ENCODE measurements around the gene PGD. TPM values are rescaled to one million over a fixed set of nuclear protein-coding genes. Genes with fewer than 3 reads are reported as not detected.
A peak's percentile ranks its signal among the peaks of the same experiment; 100 is the strongest.
"Not testable (repeated sequence)": the region's sequence is repeated elsewhere in the genome, so short reads cannot be mapped to it uniquely, and the experiment has no call there.

The PGD gene
- total RNA-seq, result 10 to 100 TPM; 80.8 to 84.3 TPM

DNA sequence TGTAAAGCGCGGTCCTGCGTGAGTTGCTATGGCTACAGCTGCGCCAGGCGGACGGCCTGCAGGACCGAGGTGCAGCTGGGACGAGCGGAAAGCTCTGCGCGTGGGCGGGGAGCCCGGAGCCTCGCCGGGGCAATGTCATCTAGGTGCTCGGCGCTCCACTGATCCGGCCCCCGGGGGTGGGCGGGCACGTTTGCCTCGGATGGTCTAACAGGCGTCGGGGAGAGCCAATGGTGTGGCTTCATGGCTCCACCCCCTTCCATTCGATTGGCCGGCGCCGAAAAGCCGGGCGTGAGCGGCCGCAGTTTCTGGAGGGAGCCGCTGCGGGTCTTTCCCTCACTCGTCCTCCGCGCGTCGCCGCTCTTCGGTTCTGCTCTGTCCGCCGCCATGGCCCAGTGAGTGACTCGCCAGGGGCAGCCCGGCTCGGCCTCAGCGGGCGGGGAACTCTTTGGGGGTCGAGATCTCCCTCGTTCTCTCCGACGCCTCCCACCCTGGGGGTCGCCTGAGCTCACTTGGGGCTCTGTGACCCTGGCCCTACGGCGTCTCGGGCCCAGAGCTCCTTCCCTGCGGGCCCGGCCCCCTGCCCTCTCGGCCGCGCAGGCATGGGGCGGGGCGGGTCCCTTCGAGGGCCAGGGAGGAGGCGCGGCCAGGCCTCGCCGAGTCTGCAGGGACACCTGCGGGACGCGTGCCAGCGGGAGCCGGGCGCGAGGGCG is at the start of gene PGD:
PGD (plus strand) TSS at position 331 of the 710 bp plus-strand sequence; CDS start at position 385, 54 bp downstream.
- Mint-ChIP-seq H3K36me3 (ENCODE audit: low read depth) (peaks cover 25% of the 10 kb centered on the region), H3K4me1 (peaks cover 44% of the 10 kb centered on the region), H3K4me3 (peak within 1 kb of the TSS; percentile 89), H3K9me3 (peaks cover 2% of the 10 kb centered on the region), H3K27ac (peak within 1 kb of the TSS; percentile 67), H3K27me3 (no peaks in the 10 kb centered on the region)
- peak; percentile 98 for DNase-seq
- POLR2A ChIA-PET, result interaction anchor here (1.1 to 3.7 kb wide), 11 partner anchors 9 to 614 kb away, joined by 3 to 17 read pairs (median 6); partner anchors contain the start of genes CENPS and TARDBP
- CTCF ChIA-PET, result interaction anchor here (0.6 to 3.3 kb wide), 6 partner anchors 10 to 581 kb away, joined by 3 to 21 read pairs (median 4); partner anchors contain the start of genes CENPS and KIF1B

DNA sequence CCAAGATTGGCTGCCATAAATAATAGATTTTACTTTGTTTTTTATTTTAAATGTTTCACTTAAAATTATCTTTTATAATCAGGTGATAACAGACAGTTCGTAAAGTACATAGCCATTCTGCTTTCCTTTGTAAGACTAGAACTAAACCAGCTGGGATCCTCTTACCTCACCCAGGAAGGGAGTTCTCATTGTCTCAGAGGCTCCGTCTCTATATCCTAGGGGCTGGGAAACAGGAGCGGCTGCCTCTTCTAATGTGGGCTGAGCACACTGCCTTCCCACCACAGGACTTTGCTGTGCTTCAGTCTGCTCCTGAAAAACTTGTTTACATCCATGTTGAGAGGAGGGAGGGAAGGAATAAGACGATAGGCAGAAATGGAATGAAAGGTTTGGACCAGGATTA is 45.6 kb upstream of the PGD start:
- H3K27ac Mint-ChIP-seq, result no peak overlapping the region
- H3K27me3 Mint-ChIP-seq, result no peaks in the 10 kb centered on the region
- peaks cover 11% of the 10 kb centered on the region for H3K36me3 Mint-ChIP-seq (ENCODE audit: low read depth)
- ChIA-PET CTCF (no interaction called here), POLR2A (no interaction called here)
- H3K4me3 Mint-ChIP-seq, result no peak overlapping the region
- no peak for DNase-seq
- no peaks in the 10 kb centered on the region for H3K4me1 Mint-ChIP-seq
- no peaks in the 10 kb centered on the region for H3K9me3 Mint-ChIP-seq

DNA sequence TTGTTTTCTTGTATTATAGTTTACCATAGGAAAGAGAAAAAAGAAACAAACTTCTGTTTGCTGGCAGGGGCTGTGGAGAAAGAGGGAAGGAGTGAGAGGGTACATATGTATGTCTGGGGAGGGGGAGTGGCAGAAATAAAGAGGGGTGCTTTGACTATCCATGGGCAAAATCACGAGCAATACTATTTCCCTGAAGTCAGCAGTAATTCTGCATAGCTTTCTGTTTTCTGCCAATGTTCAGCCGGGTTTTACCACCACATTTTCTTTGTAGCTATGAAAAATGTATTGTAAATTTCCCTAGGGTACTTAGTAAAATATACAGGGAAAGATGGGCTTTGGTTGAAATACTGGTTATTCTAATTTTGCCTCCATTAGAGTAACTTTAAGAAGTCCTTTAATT is 45.2 kb upstream of the PGD start:
- Mint-ChIP-seq H3K9me3 (no peaks in the 10 kb centered on the region), H3K27me3 (no peaks in the 10 kb centered on the region), H3K27ac (no peak overlapping the region), H3K36me3 (ENCODE audit: low read depth) (peaks cover 11% of the 10 kb centered on the region), H3K4me1 (no peaks in the 10 kb centered on the region), H3K4me3 (no peak overlapping the region)
- POLR2A ChIA-PET, result no interaction called here
- CTCF ChIA-PET, result no interaction called here
- no peak for DNase-seq

DNA sequence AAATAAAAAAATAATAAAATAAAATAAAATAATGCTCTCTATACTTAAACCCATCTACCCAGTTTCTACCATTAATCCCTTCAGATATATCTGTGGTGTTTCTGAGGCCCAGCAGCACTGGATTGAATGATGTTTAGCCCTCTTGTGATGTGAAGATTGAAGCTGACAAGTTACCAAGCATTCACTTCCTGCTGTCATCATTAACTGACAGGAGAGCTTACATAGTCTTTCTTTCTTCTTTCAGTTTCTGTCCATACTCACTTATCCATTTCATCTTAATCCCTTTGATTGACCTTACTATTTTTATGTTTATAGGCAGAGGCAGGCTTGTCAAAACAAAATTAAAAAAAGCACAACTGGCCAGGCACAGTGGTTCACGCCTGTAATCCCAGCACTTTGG is 38.8 kb upstream of the PGD start:
- Mint-ChIP-seq H3K27ac (no peak overlapping the region), H3K27me3 (no peaks in the 10 kb centered on the region)
- CTCF ChIA-PET, result interaction anchor here (2.0 kb wide), 1 partner anchor 151 kb away, joined by 6 read pairs; no protein-coding TSS in a partner anchor

DNA sequence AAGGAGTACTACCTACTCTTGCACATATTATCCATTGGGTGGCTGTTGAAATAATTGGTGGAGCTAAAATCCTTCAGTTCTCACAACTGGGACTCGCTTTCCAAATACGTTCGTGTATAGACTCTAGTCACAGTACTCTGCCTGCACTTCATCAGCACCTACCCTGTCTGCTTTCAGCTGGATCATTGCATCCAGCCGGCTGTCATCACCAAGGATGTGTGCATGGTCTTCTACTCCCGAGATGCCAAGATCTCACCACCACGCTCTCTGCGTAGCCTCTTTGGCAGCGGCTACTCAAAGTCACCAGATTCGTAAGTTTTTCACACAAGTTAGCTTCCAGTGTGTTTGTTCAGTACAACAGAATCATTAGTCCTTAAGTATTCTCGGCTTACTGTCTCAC is 37.3 kb upstream of the PGD start:
- Mint-ChIP-seq H3K9me3 (no peaks in the 10 kb centered on the region), H3K27me3 (no peaks in the 10 kb centered on the region), H3K36me3 (ENCODE audit: low read depth) (peaks cover 19% of the 10 kb centered on the region), H3K4me1 (peaks cover 15% of the 10 kb centered on the region), H3K27ac (no peak overlapping the region), H3K4me3 (no peak overlapping the region)
- no peak for DNase-seq
- POLR2A ChIA-PET, result no interaction called here
- CTCF ChIA-PET, result no interaction called here

More for the DNA sequence above, 38.8 kb upstream of the PGD start:
- H3K4me3 Mint-ChIP-seq, result no peak overlapping the region
- POLR2A ChIA-PET, result no interaction called here
- no peaks in the 10 kb centered on the region for H3K9me3 Mint-ChIP-seq
- DNase-seq, result no peak
- H3K4me1 Mint-ChIP-seq, result peaks cover 15% of the 10 kb centered on the region
- peaks cover 15% of the 10 kb centered on the region for H3K36me3 Mint-ChIP-seq (ENCODE audit: low read depth)

DNA sequence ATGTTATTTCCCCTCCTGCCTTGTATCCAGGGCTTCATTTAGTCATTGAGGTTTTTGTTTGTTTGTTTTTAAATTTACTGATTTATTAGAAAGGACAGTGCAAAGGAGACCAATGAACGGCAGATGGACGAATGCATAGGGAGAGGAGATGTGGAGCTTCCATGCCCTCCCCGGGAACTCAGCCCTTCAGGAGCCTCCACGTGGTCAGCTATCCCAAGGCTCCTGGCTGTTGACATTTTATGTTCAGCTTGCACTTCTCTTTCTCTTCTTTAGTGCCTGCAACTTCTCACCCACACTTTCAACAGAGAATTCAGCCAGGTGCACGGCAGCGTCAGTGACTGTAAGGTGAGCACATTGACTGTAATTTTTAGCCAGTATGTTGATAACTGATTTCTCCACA is 30.7 kb upstream of the PGD start:
- ChIA-PET POLR2A (no interaction called here), CTCF (no interaction called here)
- Mint-ChIP-seq H3K4me3 (no peak overlapping the region), H3K9me3 (no peaks in the 10 kb centered on the region), H3K27me3 (no peaks in the 10 kb centered on the region), H3K4me1 (no peaks in the 10 kb centered on the region), H3K36me3 (ENCODE audit: low read depth) (peaks cover 19% of the 10 kb centered on the region), H3K27ac (no peak overlapping the region)
- no peak for DNase-seq

DNA sequence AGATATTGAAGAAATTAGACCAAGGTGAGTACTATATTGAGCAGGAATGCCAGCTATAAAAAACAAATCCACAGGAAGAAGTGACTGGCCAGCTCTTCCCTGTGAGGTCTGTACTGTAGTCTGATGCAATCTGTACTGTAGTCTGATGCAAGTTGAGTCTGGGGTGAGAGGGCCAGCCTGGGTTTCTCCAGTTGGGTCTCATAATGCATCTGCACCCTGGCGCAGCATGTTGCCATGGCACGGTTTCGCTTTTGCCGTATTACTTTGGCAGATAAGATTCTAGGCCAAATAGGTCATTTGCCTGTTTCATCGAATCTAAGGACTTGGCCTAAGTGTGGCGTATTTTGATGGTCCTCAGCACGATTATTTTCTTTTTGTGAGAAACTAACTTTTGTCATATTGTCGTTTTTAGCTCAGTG is 24.4 kb upstream of the PGD start:
- H3K9me3 Mint-ChIP-seq, result no peaks in the 10 kb centered on the region
- no peak for DNase-seq
- no peaks in the 10 kb centered on the region for H3K4me1 Mint-ChIP-seq
- H3K36me3 Mint-ChIP-seq (ENCODE audit: low read depth), result peaks cover 28% of the 10 kb centered on the region
- ChIA-PET POLR2A (interaction anchor here (0.6 kb wide), 1 partner anchor 711 kb away, joined by 3 read pairs; no protein-coding TSS in a partner anchor), CTCF (no interaction called here)
- H3K27ac Mint-ChIP-seq, result no peak overlapping the region
- no peaks in the 10 kb centered on the region for H3K27me3 Mint-ChIP-seq
- no peak overlapping the region for H3K4me3 Mint-ChIP-seq

DNA sequence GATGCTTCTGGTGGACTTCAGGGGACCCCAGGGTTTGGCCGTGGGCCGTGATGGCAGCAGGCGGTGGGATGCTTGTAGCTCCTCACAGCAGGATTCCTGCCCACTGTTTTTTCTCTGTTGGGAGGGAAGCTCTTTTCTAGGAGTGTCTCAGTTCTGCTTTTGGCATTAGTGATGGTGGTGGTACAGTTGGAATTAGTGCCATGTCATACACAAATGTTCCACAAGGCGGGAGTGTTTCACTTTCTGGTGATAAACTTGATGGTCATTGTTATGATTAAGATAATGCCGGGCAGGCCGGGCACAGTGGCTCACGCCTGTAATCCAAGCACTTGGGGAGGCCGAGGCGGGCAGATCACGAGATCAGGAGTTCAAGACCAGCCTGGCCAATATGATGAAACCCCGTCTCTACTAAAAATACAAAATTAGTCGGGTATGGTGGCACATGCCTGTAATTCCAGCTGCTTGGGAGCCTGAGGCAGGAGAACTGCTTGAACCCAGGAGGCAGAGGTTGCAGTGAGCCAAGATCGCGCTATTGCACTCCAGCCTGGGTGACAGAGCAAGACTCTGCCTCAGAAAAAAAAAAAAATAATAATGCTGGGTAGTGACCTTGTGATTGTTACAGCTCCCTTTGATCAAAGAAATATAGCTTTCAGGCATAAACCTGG is 21.4 kb upstream of the PGD start:
- peaks cover 22% of the 10 kb centered on the region for H3K36me3 Mint-ChIP-seq (ENCODE audit: low read depth)
- H3K27ac Mint-ChIP-seq, H3K9me3 Mint-ChIP-seq, H3K4me3 Mint-ChIP-seq, POLR2A ChIA-PET, H3K4me1 Mint-ChIP-seq, H3K27me3 Mint-ChIP-seq: not testable (repeated sequence)
- CTCF ChIA-PET, result interaction anchor here (0.6 to 2.6 kb wide), 8 partner anchors 9 to 1046 kb away, joined by 3 to 8 read pairs (median 4); no protein-coding TSS in a partner anchor
- peak; percentile 32 for DNase-seq

DNA sequence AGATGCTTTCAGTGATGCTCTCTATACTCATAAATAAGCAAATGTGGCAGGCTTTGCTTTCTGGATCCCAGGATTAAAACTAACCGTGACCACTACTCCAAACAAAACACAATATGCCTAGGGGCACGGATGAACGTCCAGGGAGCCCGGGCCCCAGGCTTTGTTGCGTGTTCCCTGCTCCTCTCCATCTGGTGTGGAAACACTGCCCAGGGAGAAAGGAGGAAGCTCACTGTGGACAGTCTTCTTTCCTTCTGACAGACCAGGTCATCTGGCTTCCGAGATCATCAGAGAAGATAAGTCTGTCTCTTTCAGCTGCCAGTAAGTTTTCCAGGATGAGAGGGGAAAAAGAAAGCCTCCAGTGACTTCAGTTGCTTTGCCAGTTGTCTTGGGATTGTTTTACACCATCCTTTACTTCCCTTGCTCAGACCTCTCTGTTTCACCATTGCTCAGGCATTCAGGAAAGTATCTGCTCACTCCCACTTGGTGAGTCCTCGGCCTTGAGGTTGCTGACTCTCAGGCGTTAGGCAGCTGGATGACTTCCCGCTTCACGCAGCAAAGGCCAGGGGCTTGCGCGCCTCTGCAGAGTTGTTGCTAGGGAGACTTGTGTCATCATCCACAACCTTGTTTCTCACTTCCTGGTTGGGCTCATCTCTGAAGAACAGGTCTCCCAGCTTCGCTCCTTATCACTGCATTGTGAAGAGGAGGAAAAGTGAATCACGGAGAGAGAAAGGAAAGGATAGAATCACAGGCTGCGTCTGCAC is 20.6 kb upstream of the PGD start:
- ChIA-PET POLR2A (no interaction called here), CTCF (interaction anchor here (0.6 to 2.6 kb wide), 7 partner anchors 9 to 1046 kb away, joined by 3 to 8 read pairs (median 4); no protein-coding TSS in a partner anchor)
- no peaks in the 10 kb centered on the region for H3K4me1 Mint-ChIP-seq
- no peaks in the 10 kb centered on the region for H3K9me3 Mint-ChIP-seq
- H3K4me3 Mint-ChIP-seq, result no peak overlapping the region
- no peak for DNase-seq
- H3K27ac Mint-ChIP-seq, result no peak overlapping the region
- no peaks in the 10 kb centered on the region for H3K27me3 Mint-ChIP-seq
- peaks cover 22% of the 10 kb centered on the region for H3K36me3 Mint-ChIP-seq (ENCODE audit: low read depth)

DNA sequence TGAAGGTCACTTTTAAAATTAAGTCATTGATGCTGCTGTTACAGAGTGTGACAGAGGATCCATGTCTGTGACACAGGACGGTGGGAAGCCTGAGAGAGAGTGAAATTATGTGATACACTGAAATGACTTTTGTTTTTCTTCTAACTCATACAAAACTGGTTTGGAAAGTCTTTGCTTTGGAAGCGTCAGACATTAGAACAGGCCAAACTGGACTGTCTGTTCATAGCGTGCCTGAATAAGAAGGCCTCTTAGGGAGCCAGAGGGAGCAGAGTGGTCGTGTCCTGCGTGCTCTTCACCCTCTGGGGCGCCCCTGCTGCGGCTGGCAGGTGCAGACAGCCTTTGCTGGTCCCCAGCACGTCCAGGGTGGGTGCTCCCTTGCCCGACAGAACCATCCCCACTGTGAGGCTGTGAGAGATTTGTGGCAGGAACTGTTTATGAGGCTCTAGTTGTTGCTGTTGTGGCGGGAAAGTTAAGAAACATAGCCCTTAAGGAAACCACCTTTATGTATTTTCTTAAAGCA is 19.7 kb upstream of the PGD start:
- no peak for DNase-seq
- H3K9me3 Mint-ChIP-seq, result no peaks in the 10 kb centered on the region
- POLR2A ChIA-PET, result no interaction called here
- no peak overlapping the region for H3K4me3 Mint-ChIP-seq
- H3K27ac Mint-ChIP-seq, result no peak overlapping the region
- H3K27me3 Mint-ChIP-seq, result no peaks in the 10 kb centered on the region
- CTCF ChIA-PET, result no interaction called here
- H3K36me3 Mint-ChIP-seq (ENCODE audit: low read depth), result peaks cover 22% of the 10 kb centered on the region
- no peaks in the 10 kb centered on the region for H3K4me1 Mint-ChIP-seq

DNA sequence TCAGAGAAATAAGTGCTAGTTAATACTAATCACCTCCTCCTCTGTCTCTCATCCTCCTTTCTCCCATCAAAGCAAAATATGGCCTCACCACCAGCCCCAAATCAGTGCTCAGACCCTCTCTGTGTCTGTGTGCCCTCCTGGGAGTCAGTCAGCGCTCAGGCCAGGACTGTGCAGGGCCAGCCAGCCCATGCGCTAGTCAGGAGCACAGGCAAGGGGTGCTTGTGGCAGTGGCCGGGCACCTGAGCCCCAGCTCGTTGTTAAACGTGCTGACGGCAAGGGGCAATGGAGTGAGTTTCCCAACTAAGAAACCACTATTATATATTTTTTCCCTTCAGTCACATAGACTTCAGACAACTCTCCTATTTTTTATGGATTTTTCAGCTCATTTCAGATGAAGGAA is 19.2 kb upstream of the PGD start:
- Mint-ChIP-seq H3K27me3 (no peaks in the 10 kb centered on the region), H3K27ac (no peak overlapping the region), H3K4me1 (no peaks in the 10 kb centered on the region), H3K4me3 (no peak overlapping the region), H3K9me3 (no peaks in the 10 kb centered on the region), H3K36me3 (ENCODE audit: low read depth) (peaks cover 22% of the 10 kb centered on the region)
- CTCF ChIA-PET, result interaction anchor here (1.8 kb wide), 1 partner anchor 169 kb away, joined by 5 read pairs; the partner anchor contains the start of gene KIF1B
- no peak for DNase-seq
- POLR2A ChIA-PET, result no interaction called here

DNA sequence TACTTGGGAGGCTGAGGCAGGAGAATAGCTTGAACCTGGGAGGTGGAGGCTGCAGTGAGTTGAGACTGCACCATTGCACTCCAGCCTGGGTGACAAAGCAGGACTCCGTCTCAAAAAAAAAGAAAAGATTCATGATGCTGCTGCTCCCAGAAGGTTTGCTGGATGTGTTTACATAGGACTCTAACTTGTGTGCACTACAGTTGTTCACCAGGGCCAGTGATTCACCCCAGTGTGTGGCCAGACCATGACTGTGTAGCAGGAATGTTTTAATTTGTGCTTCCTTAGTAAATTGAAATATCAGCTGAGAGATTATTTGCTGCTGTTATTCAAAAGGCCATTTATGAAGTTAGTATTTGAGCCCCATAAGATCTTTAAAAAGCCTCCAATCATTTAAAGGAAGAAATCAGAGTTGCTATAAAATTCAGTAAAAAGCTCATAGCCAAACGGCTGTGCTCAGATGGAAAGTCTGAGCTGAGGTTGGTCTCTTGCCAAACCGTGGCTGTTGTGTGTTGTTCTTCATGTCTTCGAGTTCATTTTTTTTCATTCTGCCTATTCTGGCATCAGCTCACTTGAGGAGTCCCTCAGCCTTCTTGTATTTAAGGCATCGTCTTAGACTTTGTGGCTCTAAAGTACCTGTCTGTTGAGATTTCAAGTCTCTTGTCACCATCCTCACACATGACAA is 18.1 kb upstream of the PGD start:
- POLR2A ChIA-PET, result interaction anchor here (1.1 kb wide), 1 partner anchor 18 kb away, joined by 4 read pairs; the partner anchor contains the start of gene PGD

More for the DNA sequence above, 18.1 kb upstream of the PGD start:
- DNase-seq, result no peak
- Mint-ChIP-seq H3K27ac (no peak overlapping the region), H3K36me3 (ENCODE audit: low read depth) (peaks cover 18% of the 10 kb centered on the region), H3K4me1 (no peaks in the 10 kb centered on the region), H3K27me3 (no peaks in the 10 kb centered on the region), H3K9me3 (no peaks in the 10 kb centered on the region), H3K4me3 (no peak overlapping the region)
- CTCF ChIA-PET, result interaction anchor here (0.7 to 1.8 kb wide), 2 partner anchors 49 to 171 kb away, joined by 3 to 5 read pairs; partner anchors contain the start of genes CENPS and KIF1B

All from activated CD4-positive, alpha-beta memory T cell treated with anti-CD3 and anti-CD28 coated beads, Interleukin-2, amount 10 ng/mL, durations not matched to agents 7 days and 5 days (primary cell).